DND-41 (cell line): ENCODE measurements around the gene MXD4.

Experiments
- ATAC-seq: fragments of 200-7000 bp; cut with Tn5 transposase; 3 replicates; pipeline ENCODE4 v1.9.1; 2021; ENCODE audit warnings: low read depth; ENCODE audit not compliant: insufficient read depth
- DNase-seq: peaks from one replicate; pipeline ENCODE4 v3.0.0-alpha.2; 2020
- H2AFZ ChIP-seq: 2 replicates; pipeline ENCODE4 v1.6.0; 2012; ENCODE audit warnings: low read depth, low read length
- H3K27ac ChIP-seq: 2 replicates; pipeline ENCODE4 v1.5.1; 2012; ENCODE audit warnings: low read length, inconsistent platforms
- H3K27me3 ChIP-seq: fragments of 200-600 bp; sonication (generic); 2 replicates; pipeline ENCODE4 v1.6.0; 2012; ENCODE audit warnings: low read length, mild to moderate bottlenecking, inconsistent platforms; ENCODE audit not compliant: insufficient read depth, poor library complexity
- H3K36me3 ChIP-seq: 2 replicates; pipeline ENCODE4 v1.5.1; 2012; ENCODE audit warnings: low read length, inconsistent platforms; ENCODE audit not compliant: insufficient read depth
- H3K4me1 ChIP-seq: 2 replicates; pipeline ENCODE4 v1.5.1; 2012; ENCODE audit warnings: mild to moderate bottlenecking, low read length; ENCODE audit not compliant: insufficient read depth
- H3K4me2 ChIP-seq: 2 replicates; pipeline ENCODE4 v1.6.0; 2012; ENCODE audit warnings: mild to moderate bottlenecking, moderate library complexity, low read length, inconsistent platforms; ENCODE audit not compliant: insufficient read depth
- H3K4me3 ChIP-seq, 2 experiments: fragments of 200-600 bp in 1 of 2; shearing (Covaris generic) in 1 of 2; 2 replicates each; pipeline ENCODE4 v1.5.1; 2012 to 2016; ENCODE audit warnings: inconsistent platforms in 2 of 2, low read length in 2 of 2, mild to moderate bottlenecking in 2 of 2, low read depth in 1 of 2, moderate library complexity in 1 of 2
- H3K79me2 ChIP-seq: 2 replicates; pipeline ENCODE4 v1.6.0; 2012; ENCODE audit warnings: low read length, inconsistent platforms; ENCODE audit not compliant: insufficient read depth
- H3K9ac ChIP-seq: 2 replicates; pipeline ENCODE4 v1.6.0; 2012; ENCODE audit warnings: low read depth, mild to moderate bottlenecking, inconsistent platforms, low read length, moderate library complexity
- H3K9me3 ChIP-seq: 2 replicates; pipeline ENCODE4 v1.5.1; 2012; ENCODE audit warnings: low read length, moderate library complexity, mild to moderate bottlenecking, inconsistent platforms; ENCODE audit not compliant: insufficient read depth, severe bottlenecking
- H4K20me1 ChIP-seq: 2 replicates; pipeline ENCODE4 v1.6.0; 2012; ENCODE audit warnings: low read length; ENCODE audit not compliant: insufficient read depth
- CTCF ChIP-seq: IDR thresholded peaks from 2 replicates; pipeline ENCODE4 v1.5.1; 2012; ENCODE audit warnings: borderline replicate concordance, low read length, moderate library complexity, mild to moderate bottlenecking; ENCODE audit not compliant: poor library complexity, severe bottlenecking; ENCODE audit errors: extremely low read depth
- EZH2 ChIP-seq: IDR thresholded peaks from 3 replicates; pipeline ENCODE4 v1.6.1; 2012; ENCODE audit warnings: borderline replicate concordance, low read depth, mild to moderate bottlenecking, moderate library complexity, low read length, inconsistent platforms; ENCODE audit not compliant: severe bottlenecking

The MXD4 gene

GRCh38 chr4:2295900-2296442, 34.1 kb upstream of the MXD4 start:
- no peak overlapping the region for H3K4me2 ChIP-seq

GRCh38 chr4:2295500-2295899, 33.6 kb upstream of the MXD4 start:
- Histone ChIP-seq H4K20me1 (peaks cover 10% of the 10 kb centered on the region; the same call in 1 of the 2 replicates), H3K9me3 (no peaks in the 10 kb centered on the region), H3K4me2 (no peak overlapping the region), H3K27ac (no peak overlapping the region), H3K9ac (no peak overlapping the region), H3K4me3 (no peak overlapping the region), H3K27me3 (no peaks in the 10 kb centered on the region), H3K4me1 (peaks cover 15% of the 10 kb centered on the region), H3K79me2 (no peaks in the 10 kb centered on the region), H2AFZ (no peak overlapping the region), H3K36me3 (no peaks in the 10 kb centered on the region)
- TF ChIP-seq CTCF = no peak
- TF ChIP-seq EZH2 = no peak
- ATAC-seq = no peak
- no peak for DNase-seq

More at GRCh38 chr4:2295900-2296442, 34.1 kb upstream of the MXD4 start:
- DNase-seq = no peak
- Histone ChIP-seq H3K4me3 (no peak overlapping the region), H3K27ac (no peak overlapping the region), H3K79me2 (no peaks in the 10 kb centered on the region), H3K27me3 (no peaks in the 10 kb centered on the region), H3K9me3 (no peaks in the 10 kb centered on the region), H3K36me3 (no peaks in the 10 kb centered on the region), H3K9ac (no peak overlapping the region), H3K4me1 (peaks cover 11% of the 10 kb centered on the region), H4K20me1 (peaks cover 10% of the 10 kb centered on the region; the same call in 1 of the 2 replicates), H2AFZ (no peak overlapping the region)
- no peak for ATAC-seq
- TF ChIP-seq EZH2 (no peak), CTCF (no peak)

GRCh38 chr4:2292646-2293108, 30.8 kb upstream of the MXD4 start:
- TF ChIP-seq EZH2 (no peak), CTCF (no peak)
- Histone ChIP-seq H3K9me3 (no peaks in the 10 kb centered on the region), H3K27ac (no peak overlapping the region), H3K27me3 (no peaks in the 10 kb centered on the region), H3K4me3 (no peak overlapping the region), H2AFZ (no peak overlapping the region), H3K9ac (no peak overlapping the region), H4K20me1 (peaks cover 5% of the 10 kb centered on the region; the same call in 1 of the 2 replicates), H3K4me1 (peaks cover 29% of the 10 kb centered on the region), H3K4me2 (no peak overlapping the region), H3K36me3 (no peaks in the 10 kb centered on the region), H3K79me2 (no peaks in the 10 kb centered on the region)
- ATAC-seq = no peak
- no peak for DNase-seq
